ENCODE results near the gene TAS1R1. TPM values are rescaled to one million over a fixed set of nuclear protein-coding genes. Genes with fewer than 3 reads are reported as not detected.

TAS1R1 gene
- total and polyA plus RNA-seq, 10 of the 15 experiments (the other 5 are each of a cell fraction or from before 2014, with no cell fraction given), result 0.03 to 0.06 (median 0.04) TPM; not detected in 7

DNA sequence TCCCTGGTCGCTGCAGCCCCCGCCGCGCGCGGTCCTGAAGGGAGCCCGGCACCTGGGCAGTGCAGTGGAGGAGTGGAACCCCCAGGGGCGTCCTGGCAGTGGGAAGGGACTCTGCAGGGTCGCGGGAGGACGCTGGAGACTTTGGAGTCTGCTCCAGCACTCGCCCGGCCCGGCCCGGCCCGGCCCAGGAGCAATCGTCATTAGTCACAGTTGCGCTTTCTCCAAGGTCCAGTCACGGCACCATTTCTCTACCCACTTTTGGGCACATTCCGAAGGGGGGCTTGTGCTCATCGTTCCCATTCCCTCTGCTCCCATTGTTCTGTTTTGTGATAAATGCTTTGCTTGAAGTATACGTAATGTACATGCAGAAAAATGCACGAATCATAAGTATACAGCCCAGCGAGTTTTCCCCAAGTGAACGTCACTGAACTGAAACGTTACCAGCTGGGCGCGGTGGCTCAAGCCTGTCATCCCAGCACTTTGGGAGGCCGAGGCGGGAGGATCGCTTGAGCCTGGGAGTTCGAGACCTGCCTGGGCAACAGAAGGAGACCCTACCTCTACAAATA is 70.6 kb downstream of the TAS1R1 start:
- Histone ChIP-seq H3K4me1 (ENCODE audit: control insufficient read depth, insufficient read depth, low read length) (peaks cover 16% of the 10 kb centered on the region), H3K4me2 (ENCODE audit: control insufficient read depth, insufficient read depth) (peak overlapping the region; percentile 85), H3K27ac (ENCODE audit: control insufficient read depth, insufficient read depth) (peak overlapping the region; percentile 82), H3K9me3 (replicated peaks; ENCODE audit: control insufficient read depth, insufficient read depth, low read length) (no peaks in the 10 kb centered on the region), H3K4me3 (peak overlapping the region; percentile 58), H3K79me2 (ENCODE audit: control insufficient read depth, insufficient read depth, low read length) (peaks cover 22% of the 10 kb centered on the region), H4K20me1 (ENCODE audit: control insufficient read depth, insufficient read depth) (no peaks in the 10 kb centered on the region), H3K27me3 (replicated peaks in 1 of 2; ENCODE audit: control insufficient read depth in 2 of 2, insufficient read depth in 2 of 2, low read length in 1 of 2) (no peaks in the 10 kb centered on the region), H2AFZ (ENCODE audit: control insufficient read depth, low read depth, low read length) (peak overlapping the region; percentile 85), H3K9ac (ENCODE audit: control insufficient read depth, insufficient read depth, low read length) (peak overlapping the region; percentile 78), H3K36me3 (ENCODE audit: control insufficient read depth in 2 of 2, insufficient read depth in 2 of 2, low read length in 1 of 2) (peaks cover 6 to 12% of the 10 kb centered on the region in 2 experiments; a peak in 3 of 4 replicates)
- SMC1A ChIA-PET (ENCODE audit: uncharacterized antibody, unreplicated experiment), result interaction anchor here (1.0 to 1.4 kb wide), 2 partner anchors 25 kb away, joined by 3 to 4 read pairs; no protein-coding TSS in a partner anchor
- RAD21 ChIA-PET (ENCODE audit: unreplicated experiment), result interaction anchor here (0.9 to 1.5 kb wide), 4 partner anchors 24 to 71 kb away, joined by 3 to 4 read pairs (median 3); partner anchors contain the start of genes NOL9 and ZBTB48
- in situ Hi-C loops (cut with MboI) (no loop called here), intact Hi-C loops (cut with micrococcal nuclease; ENCODE audit: unreplicated experiment) (no loop called here)
- TF ChIP-seq ZNF217 (IDR thresholded peaks at IDR 0.05) (0 out of 2 replicates have a peak, but pooled peaks have one; percentile 11), GATAD2B (conservative IDR thresholded peaks at IDR 0.05; ENCODE audit: low read depth) (peak; percentile 13; the same call in 1 of the 2 replicates), BCL11A (IDR thresholded peaks at IDR 0.05; ENCODE audit: low read depth, low read length) (no peak), NFYA (IDR thresholded peaks at IDR 0.05; ENCODE audit: borderline replicate concordance, low read depth, low read length) (no peak)
- ATAC-seq (peak; percentile 27), FAIRE-seq (peak; percentile 23), DNase-seq (ENCODE audit: low read depth, low spot score) (no peak)
- CTCF ChIA-PET, result interaction anchor here (0.9 to 1.2 kb wide), 2 partner anchors 21 kb away, joined by 3 to 4 read pairs; no protein-coding TSS in a partner anchor
- WGBS (ENCODE audit: insufficient coverage, insufficient replicate concordance, low lambda C conversion rate, missing lambda C conversion rate), result under 1% methylated on average over 32 of the region's 32 CpGs
- POLR2A ChIA-PET, result interaction anchor here (0.7 to 1.5 kb wide), 3 partner anchors 12 to 46 kb away, joined by 3 read pairs; partner anchors contain the start of genes PHF13 and ZBTB48
- no TSS peak for BruUV-seq (replicated peaks)

DNA sequence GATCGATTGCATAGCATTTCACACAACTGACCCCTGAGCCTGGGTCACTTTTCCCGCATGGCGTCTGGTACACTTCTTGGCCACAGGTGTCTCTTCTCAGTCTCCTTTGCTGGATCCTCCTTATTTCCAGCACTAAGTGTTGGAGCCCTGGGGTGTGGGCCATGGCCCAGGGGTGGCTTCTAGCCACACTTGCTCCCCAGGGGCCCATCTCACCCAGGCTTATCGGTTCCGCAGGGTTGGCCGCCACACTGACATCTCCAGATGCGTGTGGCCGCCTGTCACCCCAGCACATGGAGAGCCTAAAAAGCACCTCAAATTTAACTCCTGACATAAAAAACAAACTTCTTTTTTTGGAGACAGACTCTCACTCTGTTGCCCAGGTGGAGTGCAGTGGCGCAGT is 71.9 kb downstream of the TAS1R1 start:
- peaks cover 22% of the 10 kb centered on the region for H3K79me2 ChIP-seq (ENCODE audit: control insufficient read depth, insufficient read depth, low read length)
- BruUV-seq (replicated peaks), result no TSS peak
- FAIRE-seq, result no peak
- peaks cover 16% of the 10 kb centered on the region for H3K4me1 ChIP-seq (ENCODE audit: control insufficient read depth, insufficient read depth, low read length)
- ChIA-PET RAD21 (ENCODE audit: unreplicated experiment) (no interaction called here), POLR2A (no interaction called here), SMC1A (ENCODE audit: uncharacterized antibody, unreplicated experiment) (interaction anchor here (1.4 to 1.5 kb wide), 2 partner anchors 18 to 24 kb away, joined by 3 to 4 read pairs; no protein-coding TSS in a partner anchor), CTCF (interaction anchor here (1.2 kb wide), 1 partner anchor 19 kb away, joined by 4 read pairs; no protein-coding TSS in a partner anchor)
- peak overlapping the region; percentile 85; the same call in 1 of the 2 replicates for H3K4me2 ChIP-seq (ENCODE audit: control insufficient read depth, insufficient read depth)
- H3K9me3 ChIP-seq (replicated peaks; ENCODE audit: control insufficient read depth, insufficient read depth, low read length), result no peaks in the 10 kb centered on the region
- H3K27ac ChIP-seq (ENCODE audit: control insufficient read depth, insufficient read depth), result no peak overlapping the region
- H2AFZ ChIP-seq (ENCODE audit: control insufficient read depth, low read depth, low read length), result no peak overlapping the region
- H3K36me3 ChIP-seq (ENCODE audit: control insufficient read depth in 2 of 2, insufficient read depth in 2 of 2, low read length in 1 of 2), result peaks cover 6 to 7% of the 10 kb centered on the region in 2 experiments; a peak in 3 of 4 replicates
- H4K20me1 ChIP-seq (ENCODE audit: control insufficient read depth, insufficient read depth), result no peaks in the 10 kb centered on the region
- H3K27me3 ChIP-seq (replicated peaks in 1 of 2; ENCODE audit: control insufficient read depth in 2 of 2, insufficient read depth in 2 of 2, low read length in 1 of 2), result no peaks in the 10 kb centered on the region
- no peak overlapping the region for H3K4me3 ChIP-seq
- intact Hi-C loops (cut with micrococcal nuclease; ENCODE audit: unreplicated experiment) (no loop called here), in situ Hi-C loops (cut with MboI) (no loop called here)
- no peak for DNase-seq (ENCODE audit: low read depth, low spot score)
- WGBS (ENCODE audit: insufficient coverage, insufficient replicate concordance, low lambda C conversion rate, missing lambda C conversion rate), result 32% methylated on average over 9 of the region's 9 CpGs
- TF ChIP-seq, protein P1, sequence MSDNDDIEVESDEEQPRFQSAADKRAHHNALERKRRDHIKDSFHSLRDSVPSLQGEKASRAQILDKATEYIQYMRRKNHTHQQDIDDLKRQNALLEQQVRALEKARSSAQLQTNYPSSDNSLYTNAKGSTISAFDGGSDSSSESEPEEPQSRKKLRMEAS (IDR thresholded peaks at IDR 0.05; ENCODE audit: low read depth, low read length), result no peak
- TF ChIP-seq, protein P2, sequence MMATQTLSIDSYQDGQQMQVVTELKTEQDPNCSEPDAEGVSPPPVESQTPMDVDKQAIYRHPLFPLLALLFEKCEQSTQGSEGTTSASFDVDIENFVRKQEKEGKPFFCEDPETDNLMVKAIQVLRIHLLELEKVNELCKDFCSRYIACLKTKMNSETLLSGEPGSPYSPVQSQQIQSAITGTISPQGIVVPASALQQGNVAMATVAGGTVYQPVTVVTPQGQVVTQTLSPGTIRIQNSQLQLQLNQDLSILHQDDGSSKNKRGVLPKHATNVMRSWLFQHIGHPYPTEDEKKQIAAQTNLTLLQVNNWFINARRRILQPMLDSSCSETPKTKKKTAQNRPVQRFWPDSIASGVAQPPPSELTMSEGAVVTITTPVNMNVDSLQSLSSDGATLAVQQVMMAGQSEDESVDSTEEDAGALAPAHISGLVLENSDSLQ (IDR thresholded peaks at IDR 0.05), result 0 out of 2 replicates have a peak, but pooled peaks have one; percentile 16
- no peak for ATAC-seq
- no peak overlapping the region for H3K9ac ChIP-seq (ENCODE audit: control insufficient read depth, insufficient read depth, low read length)

Measured in GM12878 (cell line).